Jurkat, Clone E6-1 (cell line): Measurements from ENCODE around the gene NFATC1.

Experiments used
- DNase-seq: peaks from one replicate; pipeline ENCODE4 v3.0.0-alpha.2; 2011; ENCODE audit warnings: low read depth, low spot score
- H3K4me3 ChIP-seq: 2 replicates; pipeline ENCODE4 v1.5.1; 2011; ENCODE audit warnings: mild to moderate bottlenecking, low read length, control low read depth, moderate library complexity

Gene NFATC1

DNA sequence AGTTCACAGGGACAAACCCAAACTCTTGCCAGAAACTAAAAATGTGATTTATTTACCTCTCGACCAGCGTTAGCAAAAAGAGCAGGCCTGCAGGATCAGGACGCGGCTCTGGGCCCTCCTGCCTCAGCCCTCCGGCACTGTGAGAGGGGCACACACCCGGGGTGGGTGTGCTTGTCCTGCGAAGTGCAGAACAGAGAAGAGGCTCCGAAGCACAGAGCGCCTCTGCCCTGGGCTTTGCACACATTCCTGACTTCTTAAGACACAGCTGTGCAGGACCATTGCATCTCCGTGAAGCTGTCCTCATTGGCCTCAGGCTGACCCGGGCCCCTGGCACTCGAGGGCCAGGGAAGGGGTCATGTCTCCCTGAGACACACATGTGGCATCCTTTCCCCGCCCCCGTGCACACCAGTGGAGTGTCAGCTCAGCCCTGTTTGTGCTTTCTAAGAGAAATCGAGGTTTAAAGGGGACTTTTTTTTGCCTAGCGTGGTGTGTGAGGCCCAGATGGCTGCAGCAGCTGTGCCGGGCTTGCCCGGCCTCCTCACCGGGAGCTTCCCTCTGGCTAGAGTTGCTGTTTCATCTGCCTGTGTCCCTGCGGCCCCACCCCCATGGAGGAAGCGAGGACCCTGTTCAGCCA, 9.9 kb upstream of the NFATC1 start:
- no peak overlapping the region for H3K4me3 ChIP-seq
- DNase-seq, result no peak

DNA sequence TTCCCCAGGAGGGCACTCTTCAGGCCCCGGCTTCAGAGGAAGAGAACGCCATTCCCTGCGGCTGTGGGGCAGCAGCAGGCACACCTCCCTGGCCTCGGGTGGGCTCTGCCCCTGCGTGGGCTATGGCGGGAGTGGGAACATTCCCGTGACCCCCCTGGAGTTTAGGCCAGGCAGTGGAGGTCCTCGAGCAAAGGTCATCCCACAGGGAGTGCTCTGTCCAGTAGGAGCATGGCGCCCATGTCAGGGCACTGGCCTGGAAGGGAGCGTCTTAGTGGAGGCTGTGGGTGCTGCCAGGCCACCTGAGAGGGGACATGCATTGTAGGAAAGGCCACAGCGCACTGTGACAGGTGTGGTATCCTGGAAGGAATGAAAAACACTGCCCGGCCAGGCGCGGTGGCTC, 9.2 kb upstream of the NFATC1 start:
- no peak overlapping the region for H3K4me3 ChIP-seq
- no peak for DNase-seq

DNA sequence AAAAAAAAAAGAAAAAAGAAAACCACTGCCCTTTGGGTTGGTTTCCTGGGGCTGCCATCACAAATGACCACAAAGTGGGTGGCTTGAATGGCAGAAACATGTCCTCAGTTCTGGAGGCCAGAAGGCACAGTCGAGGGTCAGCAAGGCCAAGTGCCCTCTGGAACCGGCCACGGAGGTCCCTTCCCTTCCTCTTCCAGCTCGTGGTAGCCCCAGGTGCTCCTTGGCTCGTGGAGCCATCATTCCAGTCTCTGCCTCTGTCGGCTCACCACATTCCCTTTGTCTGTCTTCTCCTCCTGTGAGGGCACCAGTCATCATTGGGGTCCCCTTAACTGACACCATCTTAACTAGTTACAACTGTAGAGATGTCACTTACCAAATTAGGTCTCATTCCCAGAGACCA, 8.5 kb upstream of the NFATC1 start:
- no peak overlapping the region for H3K4me3 ChIP-seq
- no peak for DNase-seq

DNA sequence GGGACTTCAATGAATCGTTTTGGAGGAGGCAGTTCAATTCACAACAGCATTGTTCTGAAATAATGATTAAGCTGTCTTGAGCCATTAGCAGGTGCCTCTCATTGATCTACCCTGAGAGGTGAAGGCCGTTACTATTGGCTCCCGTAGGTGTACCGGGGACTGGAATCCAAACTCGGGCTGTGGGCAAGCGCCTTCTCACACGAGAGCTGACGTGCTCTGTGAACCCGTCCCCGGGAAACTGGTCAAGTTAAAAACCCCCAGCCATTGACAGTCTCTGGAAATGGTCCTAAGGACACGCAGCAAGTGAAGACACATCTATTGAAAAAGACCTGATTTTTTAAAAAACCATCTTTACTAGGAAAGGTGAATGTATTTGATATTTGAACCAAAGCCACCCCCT, 8.1 kb upstream of the NFATC1 start:
- H3K4me3 ChIP-seq, result no peak overlapping the region
- no peak for DNase-seq

DNA sequence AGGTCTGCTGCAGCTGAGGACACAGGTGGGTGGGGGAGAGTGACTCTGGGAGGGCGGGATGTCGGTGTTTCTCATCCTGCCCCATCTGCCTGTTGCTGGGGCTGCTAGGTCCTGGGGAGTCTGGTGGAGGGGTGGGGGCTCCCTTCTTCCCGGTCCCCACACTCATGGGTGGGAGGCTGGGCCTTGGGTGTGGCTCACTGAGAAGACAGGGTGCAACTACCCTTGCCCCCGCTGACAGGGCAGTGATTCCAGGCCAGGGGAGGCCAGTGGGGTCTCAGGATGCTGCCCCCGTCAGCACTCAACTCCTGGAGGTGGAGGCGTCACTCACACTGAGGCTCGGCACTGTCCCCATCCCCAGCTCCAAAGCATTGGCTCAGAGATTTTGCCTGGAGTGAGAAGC, 7.7 kb upstream of the NFATC1 start:
- DNase-seq, result no peak
- H3K4me3 ChIP-seq, result no peak overlapping the region

DNA sequence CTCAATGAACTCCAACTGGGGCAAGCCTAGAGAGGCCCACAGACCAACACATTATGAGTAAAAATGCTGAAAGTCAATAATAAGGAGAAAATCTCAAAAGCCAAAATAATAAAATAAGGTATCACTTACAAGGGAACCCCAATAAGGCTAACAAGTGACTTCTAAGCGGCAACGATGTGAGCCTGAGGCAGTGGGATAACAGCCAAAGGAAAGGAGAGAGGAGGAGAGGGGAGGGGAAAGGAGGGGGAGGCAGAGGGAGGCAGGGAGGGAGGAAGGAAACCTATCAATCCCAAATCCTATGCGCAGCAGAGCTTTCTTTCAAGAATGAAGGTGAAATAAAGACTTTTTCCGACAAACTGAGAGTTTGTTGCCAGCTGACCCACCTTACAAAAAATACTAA, 6.0 kb upstream of the NFATC1 start:
- no peak for DNase-seq
- H3K4me3 ChIP-seq, result no peak overlapping the region

DNA sequence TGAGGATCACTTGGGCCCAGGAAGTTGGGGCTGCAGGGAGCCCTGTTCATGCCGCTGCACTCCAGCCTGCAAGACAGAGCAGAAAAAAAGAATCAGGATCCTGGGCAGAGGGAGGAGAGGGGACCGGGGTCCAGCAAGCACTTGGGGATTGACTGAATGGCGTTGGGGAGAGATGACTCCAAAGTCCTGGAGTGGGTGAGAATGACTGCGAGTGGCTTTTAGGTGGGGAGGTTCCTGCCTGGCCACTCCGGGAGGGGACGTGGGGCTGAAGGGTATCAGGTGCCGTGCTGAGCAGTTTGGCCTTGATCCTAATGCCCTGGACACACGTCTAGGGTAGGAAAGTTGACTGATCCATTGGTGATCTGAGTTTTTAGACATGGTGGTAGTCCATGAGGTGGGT, 3.5 kb upstream of the NFATC1 start:
- no peak overlapping the region for H3K4me3 ChIP-seq
- DNase-seq, result no peak

DNA sequence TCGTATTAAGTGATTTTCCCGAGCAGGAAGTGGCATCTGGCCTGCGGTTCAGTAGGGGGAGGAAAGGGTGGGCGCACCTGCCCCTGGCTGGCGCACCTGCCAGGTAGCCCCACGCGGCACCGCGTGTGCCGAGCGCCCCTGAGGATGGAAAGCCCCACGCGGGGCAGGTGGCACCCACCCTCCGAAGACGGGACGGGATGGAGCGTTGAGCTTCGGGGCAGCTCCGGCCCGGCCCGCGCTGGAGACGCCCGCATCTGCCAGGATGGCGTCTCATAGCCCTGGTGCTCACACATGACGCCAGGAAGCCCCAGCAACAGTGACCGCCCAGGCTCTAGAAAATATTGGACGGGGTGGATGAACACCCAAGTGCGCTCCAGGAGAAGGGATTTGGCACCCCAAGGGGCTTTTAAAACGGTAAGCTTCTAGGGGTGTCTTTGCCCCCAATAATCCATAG, 2.5 kb upstream of the NFATC1 start:
- H3K4me3 ChIP-seq, result peak overlapping the region; percentile 44
- peak; percentile 48 for DNase-seq

DNA sequence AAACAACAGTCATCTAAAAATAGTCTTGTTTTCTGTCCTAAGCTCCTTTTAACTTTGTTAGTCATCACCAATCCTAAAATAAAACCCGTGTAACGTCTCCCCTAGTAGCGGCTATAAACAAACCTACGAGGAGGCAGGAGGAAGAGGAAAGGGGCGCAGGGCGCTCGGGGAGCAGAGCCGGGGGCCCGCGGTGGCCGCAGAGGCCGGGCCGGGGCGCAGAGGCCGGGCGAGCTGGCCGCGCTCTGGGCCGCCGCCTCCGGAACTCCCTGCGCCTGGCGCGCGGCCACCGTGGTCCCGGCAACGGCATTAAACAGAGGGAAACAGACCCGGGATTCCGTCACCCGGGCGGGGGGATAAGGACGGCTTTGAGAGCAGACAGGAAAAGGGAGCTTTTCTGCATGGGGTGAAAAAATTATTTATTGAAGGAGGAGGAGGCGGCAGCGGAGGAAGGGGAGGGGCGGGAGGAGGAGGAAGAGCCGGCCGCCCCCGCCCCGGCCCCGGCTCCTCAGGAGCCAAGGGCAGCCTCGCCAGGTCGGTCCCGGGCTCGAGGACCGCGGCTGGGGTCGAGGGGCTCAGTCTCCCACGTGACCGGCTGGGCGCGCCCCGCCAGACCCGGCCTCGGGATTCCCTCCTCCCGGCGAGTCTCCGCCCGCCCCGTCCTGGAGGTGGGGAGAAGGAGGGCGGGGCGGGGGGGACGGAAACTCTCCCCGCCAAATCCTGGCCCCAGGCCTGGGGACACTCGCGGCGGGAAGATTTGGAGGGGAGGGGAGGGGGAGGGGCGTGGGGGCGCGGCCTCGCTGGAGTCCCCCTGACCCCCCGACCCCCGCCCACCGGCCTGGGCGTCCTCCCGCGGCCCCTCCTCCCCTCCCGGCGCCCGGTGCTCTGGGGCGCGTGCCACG, 1.8 kb upstream of the NFATC1 start:
- DNase-seq, result no peak
- H3K4me3 ChIP-seq, result peak overlapping the region; percentile 44

DNA sequence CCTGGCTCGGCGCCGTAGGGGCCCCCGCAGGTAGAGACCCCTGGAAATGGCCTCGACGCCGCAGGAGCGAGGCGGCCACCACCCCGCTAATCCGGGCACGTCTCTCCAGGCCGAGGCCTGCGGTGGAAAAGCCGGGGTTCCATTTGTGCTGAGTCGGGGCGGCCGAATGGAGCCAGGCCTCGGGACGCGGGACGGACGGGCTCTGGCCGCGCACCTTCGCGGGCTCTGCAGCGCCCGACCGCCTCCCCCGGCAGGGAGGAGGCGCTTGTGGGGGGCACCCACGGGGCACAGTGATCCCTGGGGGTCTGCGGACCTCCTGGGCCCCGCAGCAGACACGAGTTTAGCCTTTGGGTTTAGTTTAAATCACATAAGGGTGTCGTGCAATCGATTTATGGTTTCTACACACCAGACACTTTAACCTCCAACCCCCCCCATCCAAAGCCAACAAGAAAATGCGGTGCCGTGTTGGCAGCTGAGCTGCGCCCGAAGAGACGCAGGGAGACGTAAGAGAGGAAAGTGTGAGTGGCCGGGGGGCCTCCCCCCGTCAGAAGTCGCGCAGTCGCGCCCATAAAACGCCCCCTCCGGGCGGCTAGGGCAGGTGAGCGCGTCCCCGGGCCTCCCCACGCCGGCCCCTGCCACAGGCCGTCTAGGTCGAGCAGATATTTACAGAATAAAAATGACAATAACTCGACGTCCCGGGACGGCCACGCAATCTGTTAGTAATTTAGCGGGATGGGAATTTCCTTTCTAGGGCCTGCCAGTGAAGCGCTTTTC, 1.0 kb upstream of the NFATC1 start:
- peak overlapping the region; percentile 23 for H3K4me3 ChIP-seq
- peak; percentile 45 for DNase-seq

DNA sequence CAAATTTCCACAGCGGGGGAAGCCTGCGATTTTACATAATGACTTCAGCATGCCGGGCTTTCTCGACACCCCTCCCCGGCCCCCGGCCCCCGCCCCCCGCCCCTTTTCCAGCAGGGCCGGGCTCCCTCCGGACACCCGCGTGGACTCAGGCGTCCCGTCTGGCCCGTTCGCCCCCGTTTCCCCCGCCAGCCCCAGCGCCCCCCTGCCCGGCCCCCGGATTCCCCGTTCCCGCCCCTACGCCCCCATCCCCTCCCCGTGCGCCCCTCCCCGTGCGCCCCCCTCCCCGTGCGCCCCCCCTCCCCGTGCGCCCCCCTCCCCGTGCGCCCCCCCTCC, 456 bp upstream of the NFATC1 start:
- H3K4me3 ChIP-seq, result peak overlapping the region; percentile 23
- DNase-seq, result no peak

DNA sequence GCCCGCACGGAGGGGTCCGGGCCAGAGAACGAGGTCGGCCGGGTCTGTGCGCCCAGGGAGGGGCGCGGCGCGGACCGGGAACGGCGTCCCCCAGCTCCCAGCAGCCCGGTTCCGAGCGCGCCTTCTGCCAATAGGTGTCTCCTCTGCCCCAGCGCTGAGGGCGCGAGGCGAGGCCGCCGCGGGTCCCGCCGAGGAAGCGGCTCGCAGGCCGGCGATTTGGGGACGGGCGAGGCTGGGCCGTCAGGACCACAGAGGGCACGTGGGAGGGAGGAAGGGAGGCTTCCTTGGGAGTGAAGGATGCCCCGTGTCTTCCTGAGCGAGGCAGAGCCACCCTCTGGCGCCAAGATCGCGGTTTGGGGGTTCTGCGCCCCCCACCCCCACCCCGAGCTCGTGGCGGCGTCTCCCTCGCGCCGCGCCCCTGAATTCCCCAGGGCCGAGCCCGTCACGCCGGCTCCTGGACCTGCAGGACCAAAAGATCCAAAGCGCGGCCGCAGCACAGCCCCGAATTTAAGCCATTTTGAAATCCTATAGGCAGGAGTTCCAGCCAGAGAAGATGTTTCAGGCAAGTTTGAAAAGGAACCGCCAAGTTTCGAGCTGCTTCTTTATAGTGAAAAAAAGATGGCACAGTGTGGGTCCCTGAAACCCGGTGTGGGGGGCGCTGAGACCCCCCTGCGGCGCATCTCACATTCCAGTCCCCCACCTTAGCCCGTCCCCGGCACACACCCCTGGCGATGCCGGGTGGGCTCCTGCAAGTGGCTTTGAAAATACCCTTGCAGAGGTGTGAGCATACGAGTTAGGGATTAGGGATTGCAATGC, 909 bp downstream of the NFATC1 start:
- no peak for DNase-seq
- H3K4me3 ChIP-seq, result peak overlapping the region; percentile 50

DNA sequence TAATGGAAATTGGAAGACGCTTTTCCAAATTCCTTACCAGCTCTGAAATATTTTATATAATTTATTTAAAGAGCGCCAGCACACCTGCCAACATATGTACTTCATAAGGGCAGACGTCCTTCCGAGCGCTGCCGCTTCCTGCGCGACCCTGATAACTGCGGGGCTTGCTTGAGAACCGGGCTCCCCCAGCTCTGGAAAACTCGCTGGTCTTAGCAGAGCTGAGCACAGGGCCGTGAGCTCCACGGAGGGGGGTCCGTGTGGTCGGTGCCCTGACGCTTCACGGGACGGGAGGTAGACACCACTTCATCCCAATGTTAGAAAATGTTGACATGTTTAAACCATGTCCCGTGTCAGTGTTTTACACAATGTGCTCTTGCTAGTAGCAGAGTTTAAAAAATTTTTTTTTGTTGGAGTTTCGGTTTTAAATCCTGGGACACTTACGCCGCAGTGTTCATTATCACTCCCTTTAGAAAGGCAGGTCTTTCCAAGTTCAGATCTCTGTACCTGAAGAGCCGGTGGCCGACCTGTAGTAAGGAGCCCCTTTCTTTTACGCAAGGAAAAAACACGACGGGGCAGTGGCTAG, 1.6 kb downstream of the NFATC1 start:
- H3K4me3 ChIP-seq, result no peak overlapping the region

DNA sequence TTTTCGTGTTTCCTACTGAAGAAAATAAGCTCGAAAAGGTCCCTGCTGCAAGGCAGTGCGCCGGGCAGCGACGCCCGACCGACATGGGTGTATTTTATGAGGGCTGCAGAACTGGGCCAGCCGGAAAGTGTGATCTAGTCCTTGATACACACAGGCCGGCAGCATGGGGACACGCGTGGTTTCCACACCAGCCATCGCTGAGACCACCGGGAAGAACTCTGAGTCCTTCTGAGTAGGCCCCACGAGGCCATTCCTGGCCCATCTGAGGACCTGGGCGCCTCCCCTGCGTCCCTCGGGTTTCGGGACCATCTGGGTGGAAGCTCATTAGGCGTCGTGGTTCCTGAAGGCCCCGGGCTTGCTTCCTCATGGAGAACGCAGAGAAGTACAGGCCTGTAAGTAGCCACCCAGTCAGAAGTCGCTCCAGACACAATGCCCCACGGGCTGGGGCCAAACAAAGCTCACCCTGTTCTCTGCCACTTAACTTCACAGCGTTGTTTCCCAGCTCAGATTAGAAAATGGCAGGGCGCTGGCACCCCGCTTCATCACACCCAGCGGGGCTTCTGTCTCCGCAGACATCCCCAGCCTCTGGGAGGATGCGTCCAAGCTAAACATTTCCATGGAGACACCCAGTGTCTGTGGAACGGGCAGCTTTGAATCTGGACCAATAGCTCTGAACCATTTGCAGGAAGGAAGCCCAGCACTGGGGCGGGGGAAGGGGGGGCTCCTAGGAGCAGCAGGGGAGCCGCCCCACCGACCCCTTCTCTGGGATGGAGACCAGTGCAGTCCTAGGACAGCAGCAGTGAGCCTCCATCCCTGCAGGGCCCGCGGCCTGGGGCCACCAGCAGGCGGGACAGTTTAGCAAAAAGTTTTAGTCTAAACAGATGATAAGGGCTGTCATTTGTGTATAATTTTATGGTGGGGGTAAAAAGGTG, 2.4 kb downstream of the NFATC1 start:
- no peak overlapping the region for H3K4me3 ChIP-seq
- no peak for DNase-seq

More for the DNA sequence above, 1.6 kb downstream of the NFATC1 start:
- no peak for DNase-seq

DNA sequence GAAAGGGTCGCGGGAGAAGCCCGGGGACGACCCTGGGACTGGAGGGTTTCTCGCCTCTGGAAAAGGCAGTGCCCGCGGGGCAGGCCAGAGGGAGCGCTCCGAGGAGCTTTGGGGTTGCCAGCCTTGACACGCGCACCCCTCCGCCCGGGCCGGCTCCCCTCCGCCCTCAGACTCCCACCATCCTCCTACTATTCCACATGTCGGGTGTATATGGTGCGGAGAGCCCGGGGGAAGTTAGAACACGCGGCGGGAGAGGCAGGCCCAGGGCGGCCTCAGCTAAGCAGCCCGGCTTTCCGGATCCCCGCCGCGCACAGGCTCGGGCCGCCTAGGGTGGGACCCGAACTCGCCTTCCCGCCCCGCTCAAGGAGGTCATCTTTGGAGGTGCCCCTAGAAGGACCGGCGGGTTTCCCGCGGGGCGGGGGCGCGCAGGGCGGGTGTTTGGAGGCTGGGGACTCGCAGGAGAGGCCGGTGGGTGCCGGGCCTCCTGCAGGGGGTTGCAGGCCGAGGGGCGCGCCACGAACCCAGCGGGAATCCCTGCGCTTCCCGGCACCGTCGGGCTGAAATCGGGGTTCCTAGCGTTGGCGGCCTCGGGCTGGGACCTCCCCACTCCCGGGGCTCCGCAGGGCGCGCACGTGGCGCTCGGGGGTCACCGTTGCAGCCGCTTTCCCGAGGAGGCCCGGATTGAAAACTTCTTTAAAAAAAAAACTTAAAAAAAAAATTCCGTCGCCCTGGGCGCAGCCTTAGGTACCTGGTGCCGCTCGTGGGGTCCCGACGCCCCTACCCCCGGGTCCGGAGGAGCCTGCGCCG, 3.7 kb downstream of the NFATC1 start:
- peak overlapping the region; percentile 54 for H3K4me3 ChIP-seq
- no peak for DNase-seq

DNA sequence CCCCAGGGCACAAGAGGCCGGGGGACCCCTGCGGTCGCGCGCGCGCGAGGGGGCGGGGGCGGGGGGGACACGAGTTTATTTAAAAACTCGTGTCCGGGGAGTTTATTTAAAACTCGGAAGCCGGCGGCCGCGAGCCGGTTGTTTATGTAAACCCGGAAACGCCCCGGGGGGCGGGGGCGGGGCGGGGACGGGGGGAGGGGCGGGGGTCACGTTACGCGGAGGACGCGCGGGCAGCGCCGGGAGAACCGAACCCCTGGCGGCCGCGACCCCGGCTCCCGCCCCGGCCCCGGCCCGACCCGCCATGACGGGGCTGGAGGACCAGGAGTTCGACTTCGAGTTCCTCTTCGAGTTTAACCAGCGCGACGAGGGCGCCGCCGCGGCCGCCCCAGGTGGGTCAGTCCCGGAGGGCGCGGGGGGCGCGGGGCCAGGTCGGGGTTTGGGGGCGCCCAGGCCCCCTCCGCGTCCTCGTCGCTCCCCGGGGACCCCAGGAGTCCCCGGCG, 4.4 kb downstream of the NFATC1 start:
- DNase-seq, result no peak

More for the DNA sequence above, 4.4 kb downstream of the NFATC1 start:
- peak overlapping the region; percentile 54 for H3K4me3 ChIP-seq
